GM11168 (cell line): ENCODE measurements around the gene NEMP1.

Source experiments
- in situ Hi-C: fragments of 300-500 bp; cut with MboI; formaldehyde crosslinking; loops from one replicate; pipeline ENCODE4 v1.12.0; 2022; ENCODE audit warnings: low sequenced_read_pairs; ENCODE audit not compliant: unreplicated experiment

Gene NEMP1

DNA sequence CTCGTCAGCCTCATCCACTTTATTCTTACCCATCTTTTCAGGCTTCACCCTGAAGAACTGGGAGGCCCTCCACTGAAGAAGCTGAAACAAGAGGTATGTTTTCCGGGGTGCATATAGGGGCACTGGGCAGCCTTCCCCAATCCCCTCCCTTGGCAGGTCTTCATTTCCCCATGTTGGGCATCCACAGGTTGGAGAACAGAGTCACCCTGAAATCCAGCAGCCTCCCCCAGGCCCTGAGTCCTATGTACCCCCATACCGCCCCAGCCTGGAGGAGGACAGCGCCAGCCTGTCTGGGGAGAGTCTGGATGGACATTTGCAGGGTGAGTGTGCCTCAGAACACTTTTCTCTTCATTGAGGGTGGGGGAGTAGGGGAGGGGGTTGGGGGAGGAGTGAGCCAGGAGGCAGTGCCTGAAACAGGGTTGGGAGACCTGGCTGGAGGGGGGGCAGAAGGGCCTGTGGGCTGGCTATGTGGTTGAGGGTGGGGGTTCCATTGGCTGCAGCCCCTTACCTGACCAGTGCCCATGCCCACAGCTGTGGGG lies 14.4 kb upstream of the NEMP1 start:
- in situ Hi-C loops: no loop called here

GRCh38 chr12:57092529-57092862 lies 13.9 kb upstream of the NEMP1 start:
- in situ Hi-C loops: no loop called here

- in situ Hi-C loops: no loop called here
Measured at GRCh38 chr12:57091638-57092528, 13.3 kb upstream of the NEMP1 start.

GRCh38 chr12:57090924-57091637 lies 12.5 kb upstream of the NEMP1 start:
- in situ Hi-C loops: no loop called here

DNA sequence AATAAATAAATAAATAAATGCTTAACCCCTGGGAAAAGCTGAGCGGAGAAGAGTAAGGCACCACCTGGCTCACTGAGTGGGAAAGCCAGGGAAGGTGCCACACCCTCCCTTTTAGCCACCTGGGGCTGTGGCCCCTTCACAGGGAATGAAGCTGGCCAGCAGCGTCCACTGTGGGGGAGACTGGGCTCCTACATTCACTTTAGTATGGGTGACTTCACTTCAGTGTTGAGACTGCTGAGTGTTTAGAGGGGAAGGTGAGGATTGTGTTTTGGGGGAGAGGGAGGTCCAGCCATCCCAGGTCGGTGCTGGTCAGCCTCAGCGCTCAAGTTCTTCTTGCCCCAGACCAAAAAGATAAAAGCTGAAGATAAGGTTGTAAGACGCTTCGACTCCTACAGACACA lies 11.9 kb upstream of the NEMP1 start:
- in situ Hi-C loops: no loop called here

DNA sequence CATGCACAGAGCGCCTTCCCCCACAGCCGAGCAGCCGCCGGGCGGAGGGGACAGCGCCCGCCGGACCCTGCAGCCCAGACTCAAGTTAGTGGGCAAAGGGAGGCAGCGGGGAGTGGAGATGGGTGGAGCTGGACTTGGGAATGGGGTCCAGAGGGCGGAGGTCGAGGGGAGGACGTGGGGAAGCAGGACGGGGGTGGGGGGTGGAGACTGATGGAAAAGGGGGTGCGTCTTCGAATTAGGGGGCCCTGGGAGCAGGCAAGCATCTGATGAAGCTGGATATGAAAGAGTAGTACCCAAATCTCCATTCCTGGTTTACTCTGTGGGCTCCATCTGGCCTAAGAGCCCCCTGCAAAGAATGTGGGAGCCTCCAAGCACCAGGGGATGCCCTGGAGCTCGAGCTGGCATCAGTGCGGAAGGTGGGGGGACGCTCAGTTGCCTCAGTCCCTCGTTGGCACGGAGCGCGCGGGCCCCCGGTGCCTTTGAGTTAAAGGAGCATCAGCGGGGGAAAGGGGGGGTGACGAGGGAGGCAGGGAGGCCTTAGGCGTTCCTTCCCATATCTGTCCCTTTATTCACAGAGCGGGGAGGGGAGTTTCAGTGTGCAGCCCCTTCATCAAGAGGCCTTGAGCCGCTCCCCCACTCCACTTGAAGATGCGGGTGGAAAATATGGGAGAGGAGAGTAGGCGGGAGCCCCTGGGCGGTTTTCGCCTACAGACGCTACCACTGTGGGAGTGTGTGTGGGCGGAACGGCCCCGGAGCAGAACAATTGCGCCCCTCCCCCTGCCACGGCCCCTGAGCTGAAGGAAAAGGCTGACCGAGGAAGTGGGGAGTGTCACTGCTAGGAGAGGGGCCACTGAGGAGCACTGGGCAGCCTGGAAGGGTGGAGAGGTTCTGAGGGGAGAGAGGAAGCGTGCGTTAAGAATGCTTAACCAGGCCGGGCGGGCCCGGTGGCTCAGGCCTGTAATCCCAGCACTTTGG lies 11.0 kb upstream of the NEMP1 start:
- in situ Hi-C loops: no loop called here

DNA sequence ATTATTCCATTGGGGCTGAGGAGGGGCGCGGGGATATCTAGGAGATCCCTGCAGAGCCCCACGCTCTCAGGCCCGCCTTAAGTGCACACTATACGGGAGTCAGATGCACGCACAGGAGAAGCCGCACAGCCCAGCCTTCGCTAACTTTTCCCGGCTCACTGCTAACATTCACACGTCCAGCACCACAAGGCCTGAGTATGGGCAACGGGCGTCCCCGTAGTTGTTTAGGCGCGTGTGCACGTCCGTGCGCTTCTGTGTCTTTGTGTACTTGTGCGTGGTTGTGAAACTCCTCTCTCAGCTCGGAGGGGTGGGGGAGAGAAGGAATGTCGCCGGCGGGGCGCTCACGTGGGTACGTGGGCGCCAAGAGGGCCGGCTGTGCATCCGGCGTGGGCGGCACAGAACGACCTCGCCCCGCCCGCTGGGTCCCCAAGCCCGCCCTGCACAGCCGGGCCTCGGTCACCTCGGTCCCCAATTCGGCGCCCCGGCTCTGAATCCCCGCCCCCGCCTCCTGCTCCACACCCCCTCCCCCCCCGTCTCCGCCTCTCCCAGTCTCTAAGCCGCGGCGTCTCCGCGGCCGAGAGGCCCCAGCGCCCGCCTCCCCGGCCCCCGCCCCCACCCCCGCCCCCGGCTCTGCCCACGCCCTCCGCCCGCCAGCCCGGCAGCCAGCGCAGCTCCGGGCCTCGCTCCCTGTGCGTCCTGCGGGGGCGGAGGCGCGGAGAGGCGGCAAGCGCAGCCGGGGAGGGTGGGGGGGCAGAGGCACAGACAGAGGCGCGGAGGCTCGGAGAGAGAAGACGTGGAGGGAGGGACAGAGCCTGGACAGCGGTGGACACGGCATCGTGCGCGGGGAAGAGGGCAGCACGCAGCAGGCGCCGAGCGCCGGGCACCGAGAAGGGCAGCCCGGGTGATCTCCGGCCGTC lies 10.0 kb upstream of the NEMP1 start, which contains the start of gene NAB2:
NAB2 (plus strand) TSS at position 761 of the 917 bp plus-strand sequence. CDS start 158 bp downstream, outside the sequence.
- in situ Hi-C loops: no loop called here

- in situ Hi-C loops: no loop called here
Measured at GRCh38 chr12:57087691-57088353, 9.2 kb upstream of the NEMP1 start.

GRCh38 chr12:57087010-57087690 lies 8.6 kb upstream of the NEMP1 start:
- in situ Hi-C loops: no loop called here

DNA sequence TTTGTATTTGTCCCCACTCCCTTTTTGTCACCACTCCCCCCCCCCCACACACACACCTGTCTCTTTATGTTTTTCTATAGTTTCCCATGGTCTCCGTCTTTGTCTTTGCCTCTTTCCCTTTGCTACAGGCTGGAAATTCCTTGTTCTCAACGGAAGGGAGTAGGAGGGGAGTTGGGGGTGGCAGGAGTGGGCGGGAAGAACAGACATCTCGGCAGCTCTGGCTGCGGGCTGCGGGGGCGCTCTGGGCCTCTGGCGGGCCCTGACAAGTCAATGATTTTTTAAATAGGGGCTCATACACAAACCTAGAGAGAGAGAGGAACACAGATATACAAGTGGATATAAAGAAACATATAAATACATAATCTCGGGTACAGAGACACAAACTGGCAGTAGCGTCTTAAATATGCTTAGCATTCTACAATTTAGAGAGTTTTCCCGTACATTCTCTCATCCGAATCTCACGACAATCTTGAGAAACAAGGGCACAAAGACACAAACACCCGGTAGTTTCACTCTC lies 8.0 kb upstream of the NEMP1 start:
- in situ Hi-C loops: no loop called here

DNA sequence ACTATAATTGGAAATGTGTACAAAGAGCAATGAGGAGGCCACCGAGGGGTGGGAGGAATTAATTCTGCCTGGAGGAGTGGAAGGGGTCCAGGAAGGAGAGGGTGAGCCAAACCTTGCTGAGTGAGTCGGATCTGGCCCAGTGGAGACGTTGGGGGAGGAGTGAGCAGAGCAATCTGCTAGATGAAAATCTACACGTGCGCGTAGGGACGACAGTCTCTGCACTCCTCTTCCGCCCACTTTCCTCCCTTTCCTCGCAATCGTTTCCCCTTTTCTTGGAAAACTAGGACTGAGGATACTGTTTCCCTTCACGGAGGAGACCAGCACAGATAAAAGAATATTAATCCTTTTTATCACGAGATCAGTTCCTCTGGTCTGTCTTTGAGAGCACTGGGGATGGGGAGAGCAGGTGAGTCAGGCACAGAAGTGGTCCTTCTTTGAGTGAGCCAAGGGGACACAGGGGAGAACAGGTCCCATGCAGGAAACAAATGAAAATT lies 7.5 kb upstream of the NEMP1 start:
- in situ Hi-C loops: no loop called here

DNA sequence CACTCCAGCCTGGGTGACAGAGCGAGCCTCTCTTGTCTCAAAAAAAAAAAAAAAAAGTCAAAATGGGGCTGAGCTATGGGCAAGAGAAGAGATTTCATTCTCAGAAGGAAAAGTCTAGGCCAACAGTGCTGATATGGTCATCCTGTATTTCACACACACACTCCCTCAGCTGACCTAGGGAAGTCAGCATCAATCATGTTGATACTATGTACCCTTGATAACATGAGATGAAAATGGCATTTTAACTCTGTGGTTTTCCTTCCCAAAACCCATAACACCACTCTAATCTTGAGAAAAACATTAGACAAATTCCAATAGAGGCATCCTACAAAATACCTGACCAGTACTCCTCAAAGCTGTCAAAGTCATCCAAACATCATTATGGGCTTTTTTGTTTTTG lies 2.3 kb upstream of the NEMP1 start:
- in situ Hi-C loops: no loop called here

GRCh38 chr12:57079821-57080220 lies 1.2 kb upstream of the NEMP1 start:
- in situ Hi-C loops: no loop called here

DNA sequence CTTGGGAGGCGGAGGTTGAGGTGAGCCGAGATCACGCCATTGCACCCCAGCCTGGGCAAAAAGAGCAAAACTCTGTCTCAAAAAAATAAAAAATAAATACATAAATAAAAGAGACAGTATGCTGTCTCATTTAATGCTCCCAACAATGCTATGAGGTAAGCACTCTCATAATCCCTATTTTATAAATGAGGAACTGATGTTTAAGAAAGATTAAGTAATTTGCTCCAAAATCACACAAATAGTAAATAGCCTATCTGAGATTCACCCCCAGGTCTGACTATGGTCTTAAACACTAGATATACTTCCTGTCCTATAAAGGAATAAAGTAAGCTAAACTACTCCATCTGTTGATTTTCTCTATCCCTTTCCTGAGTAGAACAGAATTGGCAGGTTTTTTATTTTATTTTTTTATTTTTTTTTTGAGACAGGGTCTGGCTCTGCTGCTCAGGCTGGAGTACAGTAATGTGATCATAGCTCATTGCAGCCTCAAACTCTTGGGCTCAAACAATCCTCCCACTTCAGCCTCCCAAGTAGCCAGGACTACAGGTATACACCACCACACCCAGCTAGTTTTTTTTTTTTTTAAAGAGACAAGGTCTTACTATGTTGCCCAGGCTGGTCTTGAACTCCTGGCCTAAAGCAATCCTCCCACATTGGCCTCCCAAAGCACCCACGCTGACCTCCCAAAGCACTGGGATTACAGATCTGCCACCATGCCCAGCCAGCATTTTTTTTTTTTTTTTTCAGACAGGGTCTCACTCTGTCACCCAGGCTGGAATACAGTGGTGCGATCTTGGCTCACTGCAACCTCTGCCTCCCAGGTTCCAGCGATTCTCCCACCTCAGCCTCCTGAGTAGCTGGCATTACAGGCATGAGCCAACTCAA lies 4.8 kb downstream of the NEMP1 start:
- in situ Hi-C loops: loop anchor here (5.0 kb wide), 1 partner anchor 38 kb away; the partner anchor contains the start of gene STAT6

- in situ Hi-C loops: loop anchor here (5.0 kb wide), 1 partner anchor 40 kb away; the partner anchor contains the start of gene STAT6
Measured at GRCh38 chr12:57072661-57073060, 5.9 kb downstream of the NEMP1 start.

DNA sequence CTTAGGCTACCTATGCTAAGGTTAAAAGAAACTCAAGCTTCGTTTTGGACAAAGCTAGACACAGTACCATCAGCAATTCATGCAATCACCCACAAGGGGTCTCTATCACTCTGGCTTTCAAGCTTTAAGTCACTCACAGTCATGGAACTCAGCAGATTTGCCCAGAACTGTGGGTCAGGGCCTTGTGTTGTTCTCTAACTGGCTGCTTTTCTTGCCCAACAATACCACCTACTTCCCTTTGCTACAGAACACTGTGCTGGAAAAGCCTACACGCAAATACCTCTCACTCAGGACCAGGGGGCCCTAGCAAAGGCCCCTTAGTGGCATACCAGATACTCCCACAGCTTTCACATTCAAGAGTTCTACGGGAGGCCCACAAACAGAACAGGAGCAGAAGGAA lies 9.1 kb downstream of the NEMP1 start:
- in situ Hi-C loops: loop anchor here (5.0 kb wide), 1 partner anchor 57 kb away; no protein-coding TSS in a partner anchor
